GM19438 (cell line): ENCODE results near the gene HK2.

ENCODE experiments used
- ATAC-seq: cut with Tn5 transposase; IDR thresholded peaks from one replicate; pipeline ENCODE4 v1.9.1; 2021; ENCODE audit warnings: low read depth; ENCODE audit not compliant: unreplicated experiment

The HK2 gene

GRCh38 chr2:74873678-74874640 is 40.0 kb downstream of the HK2 start:
- no peak for ATAC-seq

DNA sequence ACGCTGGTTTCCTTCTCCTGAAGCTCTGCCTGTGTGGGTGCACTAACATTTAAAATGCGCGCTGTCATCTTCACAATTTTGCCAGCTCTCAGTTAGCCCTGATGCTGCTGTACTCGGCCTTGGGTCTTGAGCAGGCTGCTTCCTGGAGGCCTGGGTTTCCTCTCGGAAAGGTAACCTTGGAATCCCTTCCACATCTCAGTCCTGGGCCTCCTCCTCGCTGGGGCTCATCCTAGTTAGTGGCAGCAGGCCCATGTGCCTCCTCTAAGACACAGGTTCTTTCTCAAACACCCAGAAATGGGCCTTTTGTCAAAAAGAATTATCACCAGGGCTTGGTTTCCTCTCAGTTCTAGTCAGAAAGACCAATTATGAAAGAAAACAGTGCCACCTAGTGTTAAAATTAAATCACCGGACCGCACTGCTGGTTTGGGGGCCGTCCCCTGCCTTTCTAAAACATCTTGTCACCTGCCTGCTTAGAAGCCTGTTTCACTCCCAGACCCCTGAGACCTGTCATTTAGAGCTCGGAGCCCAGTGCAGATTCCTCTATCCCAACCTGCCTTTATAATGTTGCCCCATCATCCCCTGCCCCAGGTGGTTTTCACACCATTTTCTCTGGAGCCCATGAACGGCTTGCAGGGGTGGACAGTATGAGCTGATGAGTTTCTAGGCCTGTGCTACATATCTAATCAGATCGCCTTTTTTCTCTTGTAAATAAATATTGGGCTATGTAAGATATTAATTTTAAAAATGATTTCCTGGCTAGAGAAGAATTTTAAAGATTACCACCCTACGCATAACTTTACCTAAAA is 42.4 kb downstream of the HK2 start:
- no peak for ATAC-seq

GRCh38 chr2:74877376-74877775 is 43.4 kb downstream of the HK2 start:
- no peak for ATAC-seq

- no peak for ATAC-seq
Measured at GRCh38 chr2:74877781-74878433, 44.0 kb downstream of the HK2 start.

- ATAC-seq = no peak
Measured at GRCh38 chr2:74878551-74878950, 44.6 kb downstream of the HK2 start.

- ATAC-seq = no peak
Measured at GRCh38 chr2:74880054-74880728, 46.3 kb downstream of the HK2 start.

DNA sequence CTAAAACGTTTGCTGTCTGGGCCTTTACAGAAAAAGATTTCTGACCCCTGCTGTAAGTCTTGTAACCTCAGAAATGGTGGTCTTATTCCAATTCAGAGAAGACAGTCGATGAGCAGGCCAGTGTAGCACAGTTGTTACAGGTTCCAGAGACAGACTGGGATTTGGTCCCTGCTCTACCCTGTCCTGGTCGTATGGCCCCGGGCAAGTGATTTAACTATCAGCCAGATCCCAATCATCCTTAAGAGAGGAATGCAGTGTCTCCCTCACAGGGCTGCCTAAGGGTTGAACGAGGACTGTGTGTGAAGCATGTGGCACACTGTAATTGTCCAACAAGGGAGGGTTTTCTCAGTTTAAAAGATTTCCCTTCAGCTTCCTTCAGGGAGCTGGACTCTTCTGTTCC is 47.2 kb downstream of the HK2 start:
- no peak for ATAC-seq

- ATAC-seq = no peak
Measured at GRCh38 chr2:74881626-74882298, 47.8 kb downstream of the HK2 start.

DNA sequence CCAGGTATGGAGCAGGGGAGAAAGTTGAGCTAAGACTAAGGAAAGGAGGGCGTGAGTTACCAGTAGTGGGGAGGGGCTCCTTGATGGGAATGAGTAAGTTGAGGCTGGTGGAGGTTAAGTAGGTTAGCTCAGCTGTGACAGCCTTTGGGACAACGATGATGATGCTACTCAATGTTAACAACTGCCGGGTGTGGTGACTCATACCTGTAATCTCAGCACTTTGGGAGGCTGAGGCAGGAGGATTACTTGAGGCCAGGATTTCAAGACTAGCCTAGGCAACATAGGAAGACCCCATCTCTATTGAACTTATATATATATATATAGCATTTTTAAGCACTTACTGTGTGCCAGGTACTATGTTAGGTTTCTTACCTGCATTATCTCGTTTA is 48.4 kb downstream of the HK2 start:
- no peak for ATAC-seq

DNA sequence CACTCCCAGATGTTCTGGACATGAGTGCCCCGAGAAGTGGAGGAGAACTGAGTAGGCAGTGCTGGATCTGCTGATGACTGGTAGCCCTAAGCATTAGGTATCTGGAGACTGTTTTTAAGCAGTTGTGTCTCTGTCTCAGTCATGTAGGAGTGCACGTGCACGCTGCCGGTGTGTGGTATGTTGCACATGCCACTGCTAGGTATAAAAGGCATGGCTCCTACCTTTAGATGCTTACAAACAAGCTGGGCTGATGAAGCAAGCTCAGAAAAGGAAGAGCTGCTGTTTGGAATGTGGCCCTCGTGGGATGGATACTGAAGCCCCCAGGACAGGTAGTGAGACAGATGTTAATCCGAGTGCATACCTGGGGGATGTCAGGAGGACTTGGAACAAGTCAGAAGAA is 49.1 kb downstream of the HK2 start:
- no peak for ATAC-seq

DNA sequence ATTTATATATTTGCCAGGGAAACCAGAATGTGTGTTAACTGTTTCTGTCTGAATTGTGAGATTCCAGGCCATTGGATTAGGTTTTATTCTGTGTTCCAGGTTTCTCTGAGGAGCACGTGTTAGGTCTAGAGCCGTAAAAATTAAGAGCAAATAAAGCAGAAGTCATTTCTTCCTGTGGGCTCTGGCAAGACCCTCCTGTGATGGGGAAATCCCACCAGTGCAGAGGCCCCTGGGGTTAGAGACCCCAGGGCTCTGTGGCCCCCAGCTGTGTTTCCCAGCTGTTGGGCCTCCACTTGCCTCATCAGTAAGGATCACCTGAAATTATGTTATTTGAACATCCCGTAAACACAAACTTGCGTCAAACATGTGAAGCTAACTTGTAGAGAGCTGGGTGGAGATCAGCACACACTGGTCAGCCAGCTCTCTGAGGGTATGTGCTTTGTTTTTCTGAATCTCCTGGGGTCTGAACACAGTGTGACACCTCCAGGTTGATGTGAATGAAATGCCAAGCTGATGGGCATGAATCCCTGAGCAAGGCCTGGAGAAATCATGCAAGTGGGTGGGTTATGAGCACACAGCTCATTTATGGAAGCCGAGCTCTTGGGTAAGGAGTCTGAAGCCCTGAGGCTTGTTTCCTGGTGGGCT is 50.3 kb downstream of the HK2 start:
- no peak for ATAC-seq

DNA sequence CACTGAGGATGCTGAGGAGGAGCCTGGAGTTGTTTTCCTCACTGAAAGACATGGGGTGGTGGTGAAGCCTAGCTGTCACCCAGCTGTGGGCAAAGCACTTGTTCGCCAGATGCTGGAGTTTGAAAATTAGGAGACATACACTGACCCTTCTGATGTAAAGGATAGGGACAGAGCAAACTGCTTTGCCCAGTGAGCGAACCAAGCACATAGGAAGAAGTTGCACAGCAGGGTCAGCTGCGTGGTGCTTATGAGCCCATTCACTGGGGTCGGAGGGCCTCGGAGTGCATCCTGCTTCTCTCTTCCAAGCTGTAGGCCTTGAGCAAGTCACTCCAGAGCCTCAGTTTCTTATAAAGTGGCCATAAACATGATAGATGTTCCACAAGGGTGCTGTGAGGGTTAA is 50.9 kb downstream of the HK2 start:
- ATAC-seq = no peak

DNA sequence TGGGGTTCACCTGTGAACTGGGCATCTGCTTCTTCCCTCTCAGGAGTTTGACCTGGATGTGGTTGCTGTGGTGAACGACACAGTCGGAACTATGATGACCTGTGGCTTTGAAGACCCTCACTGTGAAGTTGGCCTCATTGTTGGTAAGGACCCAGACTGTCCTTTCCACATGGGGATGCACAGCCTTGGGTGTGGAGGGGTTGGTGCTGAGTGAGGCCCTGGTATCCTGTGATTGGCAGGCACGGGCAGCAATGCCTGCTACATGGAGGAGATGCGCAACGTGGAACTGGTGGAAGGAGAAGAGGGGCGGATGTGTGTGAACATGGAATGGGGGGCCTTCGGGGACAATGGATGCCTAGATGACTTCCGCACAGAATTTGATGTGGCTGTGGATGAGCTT is 52.3 kb downstream of the HK2 start:
- no peak for ATAC-seq

GRCh38 chr2:74886811-74887210 is 52.9 kb downstream of the HK2 start:
- no peak for ATAC-seq

GRCh38 chr2:74887445-74887951 is 53.6 kb downstream of the HK2 start:
- no peak for ATAC-seq

DNA sequence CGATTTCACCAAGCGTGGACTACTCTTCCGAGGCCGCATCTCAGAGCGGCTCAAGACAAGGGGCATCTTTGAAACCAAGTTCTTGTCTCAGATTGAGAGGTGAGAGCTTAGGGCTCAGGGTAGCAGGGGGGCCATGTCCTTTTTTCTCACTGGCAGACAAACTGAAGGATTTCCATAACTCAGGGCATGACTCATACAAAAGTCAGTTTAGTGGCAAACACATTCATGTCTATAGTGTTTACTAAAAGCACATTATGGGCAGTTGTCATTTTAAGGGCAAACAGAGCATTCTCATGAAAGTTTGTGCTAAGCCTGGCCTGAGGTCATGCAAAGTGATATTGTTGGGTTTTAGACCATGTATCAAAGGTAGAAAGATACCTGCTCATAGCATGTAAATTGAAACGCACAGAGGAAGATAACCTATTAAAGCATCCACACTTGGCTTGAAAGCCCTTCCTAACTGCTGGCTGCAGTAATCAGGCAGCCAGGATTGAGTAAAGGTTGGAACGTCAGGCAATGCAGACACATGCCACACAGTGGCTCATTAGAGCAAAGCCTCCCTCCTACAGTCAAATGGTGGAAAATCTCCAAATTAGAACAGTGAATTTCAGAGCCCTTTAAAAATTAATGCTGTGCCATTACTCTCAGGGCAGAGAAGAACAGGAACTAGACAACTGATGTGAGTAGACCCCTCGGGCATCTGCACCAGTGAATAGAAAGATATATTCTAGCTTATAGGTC is 54.2 kb downstream of the HK2 start:
- ATAC-seq = no peak

DNA sequence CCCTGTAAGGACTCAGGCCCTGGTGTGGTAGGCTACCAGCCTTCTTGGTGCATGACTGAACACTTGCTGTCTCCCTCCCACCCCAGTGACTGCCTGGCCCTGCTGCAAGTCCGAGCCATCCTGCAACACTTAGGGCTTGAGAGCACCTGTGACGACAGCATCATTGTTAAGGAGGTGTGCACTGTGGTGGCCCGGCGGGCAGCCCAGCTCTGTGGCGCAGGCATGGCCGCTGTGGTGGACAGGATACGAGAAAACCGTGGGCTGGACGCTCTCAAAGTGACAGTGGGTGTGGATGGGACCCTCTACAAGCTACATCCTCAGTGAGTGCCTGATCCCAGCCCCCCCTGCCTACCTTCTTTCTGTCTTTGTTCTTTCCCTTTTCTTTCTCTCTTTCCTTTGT is 55.2 kb downstream of the HK2 start:
- ATAC-seq = no peak

DNA sequence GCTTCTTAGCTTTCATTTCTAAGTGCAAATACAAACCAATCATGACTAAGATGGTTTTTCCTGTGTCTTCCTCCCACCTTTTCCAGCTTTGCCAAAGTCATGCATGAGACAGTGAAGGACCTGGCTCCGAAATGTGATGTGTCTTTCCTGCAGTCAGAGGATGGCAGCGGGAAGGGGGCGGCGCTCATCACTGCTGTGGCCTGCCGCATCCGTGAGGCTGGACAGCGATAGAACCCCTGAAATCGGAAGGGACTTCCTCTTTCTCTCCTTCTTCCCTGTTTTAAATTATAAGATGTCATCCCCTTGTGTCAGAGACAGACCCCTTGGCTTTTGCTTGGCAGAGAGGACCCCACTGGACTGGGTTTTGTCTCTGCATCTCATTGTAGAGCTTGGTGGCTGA is 56.8 kb downstream of the HK2 start:
- ATAC-seq = no peak
